Measurements from ENCODE around the gene STARD6. TPM values are rescaled to one million over a fixed set of nuclear protein-coding genes. Genes with fewer than 3 reads are reported as not detected.

STARD6 gene
- total RNA-seq, 6 donors from 2014 or later = not detected

DNA sequence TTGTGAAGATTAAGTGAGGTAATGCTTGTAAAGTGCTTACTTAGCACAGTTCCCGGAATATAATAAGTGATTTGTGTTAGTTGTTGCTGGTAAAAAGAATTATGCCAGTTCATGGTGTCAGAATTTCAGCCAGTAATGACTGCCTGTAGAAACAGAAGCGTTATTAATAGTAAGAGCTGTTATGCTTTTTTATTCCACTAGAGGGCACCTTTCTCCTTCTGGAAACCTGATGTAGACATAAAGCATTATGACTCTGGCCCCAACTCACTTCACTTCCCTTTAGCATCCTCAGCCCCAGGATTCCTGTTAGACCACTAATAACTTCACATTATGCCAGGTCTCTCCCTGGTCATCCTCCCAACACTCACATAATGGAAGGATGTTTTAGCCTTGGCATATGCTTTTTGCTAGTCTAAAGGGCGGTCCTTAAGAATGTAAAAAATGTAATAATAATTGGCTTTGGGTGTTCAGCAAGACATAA lies 34.9 kb upstream of the STARD6 start:
- peak in 1 of 2 donors; percentile 71 for ATAC-seq (ENCODE audit: low FRiP score in 2 of 2)
- no peak overlapping the region for H3K27ac ChIP-seq

DNA sequence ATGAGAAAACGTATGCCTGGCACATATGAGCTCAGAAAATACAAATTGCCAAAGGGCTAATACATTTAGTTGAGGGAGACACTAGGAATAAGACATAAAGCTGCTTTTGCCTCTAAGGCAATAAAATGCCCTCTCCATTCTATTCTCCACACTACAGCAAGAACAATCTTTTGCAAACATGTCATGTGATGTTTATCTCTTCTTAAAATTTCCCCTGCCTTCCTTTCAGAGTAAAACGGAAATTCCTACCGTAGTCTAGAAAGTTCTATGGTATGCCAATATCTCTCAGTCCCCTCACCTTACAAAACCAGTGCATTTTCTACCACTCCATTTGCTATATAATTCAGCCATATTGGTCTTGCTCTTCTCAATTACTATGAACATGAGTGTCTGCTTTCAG lies 33.2 kb upstream of the STARD6 start:
- Histone ChIP-seq H3K9me3 (no peaks in the 10 kb centered on the region), H3K4me3 (no peak overlapping the region), H3K4me1 (no peaks in the 10 kb centered on the region), H3K27me3 (no peaks in the 10 kb centered on the region), H3K27ac (no peak overlapping the region), H3K36me3 (no peaks in the 10 kb centered on the region)
- 54 to 63% methylated on average over 3 of the region's 3 CpGs for WGBS, 2 donors
- no peak for TF ChIP-seq POLR2AphosphoS5 (IDR thresholded peaks at IDR 0.05)
- TF ChIP-seq, protein P1, sequence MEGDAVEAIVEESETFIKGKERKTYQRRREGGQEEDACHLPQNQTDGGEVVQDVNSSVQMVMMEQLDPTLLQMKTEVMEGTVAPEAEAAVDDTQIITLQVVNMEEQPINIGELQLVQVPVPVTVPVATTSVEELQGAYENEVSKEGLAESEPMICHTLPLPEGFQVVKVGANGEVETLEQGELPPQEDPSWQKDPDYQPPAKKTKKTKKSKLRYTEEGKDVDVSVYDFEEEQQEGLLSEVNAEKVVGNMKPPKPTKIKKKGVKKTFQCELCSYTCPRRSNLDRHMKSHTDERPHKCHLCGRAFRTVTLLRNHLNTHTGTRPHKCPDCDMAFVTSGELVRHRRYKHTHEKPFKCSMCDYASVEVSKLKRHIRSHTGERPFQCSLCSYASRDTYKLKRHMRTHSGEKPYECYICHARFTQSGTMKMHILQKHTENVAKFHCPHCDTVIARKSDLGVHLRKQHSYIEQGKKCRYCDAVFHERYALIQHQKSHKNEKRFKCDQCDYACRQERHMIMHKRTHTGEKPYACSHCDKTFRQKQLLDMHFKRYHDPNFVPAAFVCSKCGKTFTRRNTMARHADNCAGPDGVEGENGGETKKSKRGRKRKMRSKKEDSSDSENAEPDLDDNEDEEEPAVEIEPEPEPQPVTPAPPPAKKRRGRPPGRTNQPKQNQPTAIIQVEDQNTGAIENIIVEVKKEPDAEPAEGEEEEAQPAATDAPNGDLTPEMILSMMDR (IDR thresholded peaks at IDR 0.05) = no peak
- TF ChIP-seq EP300 (IDR thresholded peaks at IDR 0.05) = no peak
- no peak for TF ChIP-seq POLR2A (IDR thresholded peaks at IDR 0.05)
- DNase-seq = no peak
- ATAC-seq (ENCODE audit: low FRiP score in 2 of 2) = no peak

More for the DNA sequence above, 34.9 kb upstream of the STARD6 start:
- WGBS, 2 donors = 33 to 35% methylated on average over 3 of the region's 3 CpGs
- H3K9me3 ChIP-seq = no peaks in the 10 kb centered on the region
- H3K4me1 ChIP-seq = no peaks in the 10 kb centered on the region
- TF ChIP-seq POLR2AphosphoS5 (IDR thresholded peaks at IDR 0.05) = no peak
- TF ChIP-seq POLR2A (IDR thresholded peaks at IDR 0.05) = no peak
- TF ChIP-seq, protein P1 (IDR thresholded peaks at IDR 0.05) = peak; percentile 54 to 76 (median 68)
- TF ChIP-seq EP300 (IDR thresholded peaks at IDR 0.05) = no peak
- no peak for DNase-seq
- no peak overlapping the region for H3K4me3 ChIP-seq
- H3K27me3 ChIP-seq = no peaks in the 10 kb centered on the region
- H3K36me3 ChIP-seq = no peaks in the 10 kb centered on the region

DNA sequence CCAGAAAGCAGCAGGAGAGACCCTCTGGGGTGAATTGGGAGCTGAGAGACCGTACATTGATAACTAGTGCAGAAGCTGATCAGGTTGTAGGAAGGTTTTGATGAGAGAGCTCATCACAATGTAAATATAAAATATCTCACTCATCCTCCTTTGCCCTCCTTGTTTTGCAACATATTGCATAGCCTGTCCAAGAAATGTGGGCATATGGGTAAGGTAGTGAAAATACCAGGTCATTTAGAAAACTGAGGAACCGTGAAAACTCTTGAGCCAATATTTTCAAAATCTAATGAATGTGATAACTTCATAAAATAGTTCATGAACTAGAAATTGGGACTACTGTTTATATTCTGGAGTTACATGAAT lies 31.5 kb upstream of the STARD6 start:
- 29 to 42% methylated on average over 2 of the region's 2 CpGs for WGBS, 2 donors
- Histone ChIP-seq H3K27ac (no peak overlapping the region), H3K4me3 (no peak overlapping the region), H3K9me3 (no peaks in the 10 kb centered on the region), H3K4me1 (no peaks in the 10 kb centered on the region), H3K27me3 (no peaks in the 10 kb centered on the region), H3K36me3 (no peaks in the 10 kb centered on the region)
- ATAC-seq (ENCODE audit: low FRiP score in 2 of 2) = no peak
- no peak for TF ChIP-seq POLR2AphosphoS5 (IDR thresholded peaks at IDR 0.05)
- TF ChIP-seq POLR2A (IDR thresholded peaks at IDR 0.05) = no peak
- TF ChIP-seq, protein P1 (IDR thresholded peaks at IDR 0.05) = no peak
- TF ChIP-seq EP300 (IDR thresholded peaks at IDR 0.05) = no peak
- no peak for DNase-seq

DNA sequence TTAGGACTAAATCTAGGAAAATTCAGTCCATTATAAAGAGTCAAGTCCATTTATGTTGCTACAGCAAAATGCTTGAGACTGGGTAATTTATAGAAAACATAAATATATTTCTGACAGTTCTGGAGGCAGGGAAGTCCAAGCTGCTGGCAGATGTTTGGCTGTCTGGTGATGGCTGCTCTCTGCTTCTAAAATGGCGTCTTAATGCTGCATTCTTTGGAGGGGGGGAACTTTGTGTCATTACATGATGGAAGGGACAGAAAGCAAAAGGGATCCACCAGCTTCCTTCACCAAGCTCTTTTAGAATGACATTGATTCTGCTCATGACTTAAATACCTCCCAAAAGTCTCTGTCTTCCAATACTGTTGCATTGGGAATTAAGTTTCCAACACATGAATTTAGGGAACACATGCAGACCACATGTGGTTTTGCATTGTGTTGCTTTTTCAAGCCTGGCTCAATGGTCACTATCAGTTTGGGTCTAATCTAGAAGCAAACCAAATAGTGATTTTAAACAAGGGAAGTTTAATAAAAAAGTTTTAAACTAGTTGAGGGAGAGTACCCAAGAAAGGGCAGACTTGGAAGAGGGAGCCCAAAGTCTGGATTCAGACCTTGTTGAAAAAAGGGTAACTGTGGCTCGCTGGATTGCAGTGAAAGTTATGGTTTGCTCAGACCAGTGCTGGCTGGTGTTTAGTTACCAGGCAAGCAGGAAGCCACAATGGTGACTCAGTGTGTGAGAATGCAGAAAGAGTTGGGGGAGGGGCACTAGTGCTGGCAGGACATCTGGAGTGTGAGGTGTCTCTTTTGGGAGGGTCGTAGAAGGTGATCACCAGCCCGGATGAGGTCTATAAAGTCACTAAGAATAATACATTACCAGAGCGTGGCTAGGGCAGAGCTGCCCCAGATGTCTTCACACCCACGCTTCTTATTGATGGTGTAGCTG lies 30.8 kb upstream of the STARD6 start:
- DNase-seq = peak in 1 of 2 donors; percentile 45
- H3K36me3 ChIP-seq = no peaks in the 10 kb centered on the region
- H3K4me3 ChIP-seq = no peak overlapping the region
- no peak overlapping the region for H3K27ac ChIP-seq
- no peak for TF ChIP-seq EP300 (IDR thresholded peaks at IDR 0.05)
- TF ChIP-seq, protein P1 (IDR thresholded peaks at IDR 0.05) = no peak
- TF ChIP-seq POLR2AphosphoS5 (IDR thresholded peaks at IDR 0.05) = no peak
- no peak for TF ChIP-seq POLR2A (IDR thresholded peaks at IDR 0.05)
- 54 to 58% methylated on average over 6 of the region's 6 CpGs for WGBS, 2 donors
- H3K27me3 ChIP-seq = no peaks in the 10 kb centered on the region
- no peaks in the 10 kb centered on the region for H3K4me1 ChIP-seq
- H3K9me3 ChIP-seq = no peaks in the 10 kb centered on the region
- ATAC-seq (ENCODE audit: low FRiP score in 2 of 2) = no peak

Data from upper lobe of left lung (tissue), 6 donors.